ENCODE measurements around the gene SARDH. TPM values are rescaled to one million over a fixed set of nuclear protein-coding genes. Genes with fewer than 3 reads are reported as not detected.

SARDH gene
- total and polyA plus RNA-seq, 2 of the 13 experiments (the other 11 are each of a cell fraction or from before 2014, with no cell fraction given) = 11.6 to 34.9 TPM

- TF ChIP-seq SNAPC5 (CRISPR knock-in tag; IDR thresholded peaks at IDR 0.05; ENCODE audit: borderline replicate concordance) = no peak
- TF ChIP-seq ZFAT (CRISPR knock-in tag; conservative IDR thresholded peaks at IDR 0.05) = no peak
- peak; percentile 80; the same call in 1 of the 2 replicates for TF ChIP-seq PRDM10 (CRISPR knock-in tag; IDR thresholded peaks at IDR 0.05; ENCODE audit: low read depth)
- no peak for TF ChIP-seq PHF20 (CRISPR knock-in tag; IDR thresholded peaks at IDR 0.05)
- TF ChIP-seq HNRNPK (IDR thresholded peaks at IDR 0.05; ENCODE audit: low read depth, low read length, poor library complexity, severe bottlenecking) = no peak
- TF ChIP-seq ZNF12 (CRISPR knock-in tag; IDR thresholded peaks at IDR 0.05) = peak; percentile 39; the same call in 1 of the 2 replicates
- TF ChIP-seq TERF1 (CRISPR knock-in tag; IDR thresholded peaks at IDR 0.05) = no peak
- TF ChIP-seq ISL2 (CRISPR knock-in tag; IDR thresholded peaks at IDR 0.05) = 0 out of 2 replicates have a peak, but pooled peaks have one; percentile 51
- no peak for TF ChIP-seq RFX3 (CRISPR knock-in tag; IDR thresholded peaks at IDR 0.05)
- no peak for TF ChIP-seq ZNF512 (CRISPR knock-in tag; IDR thresholded peaks at IDR 0.05)
- TF ChIP-seq TCF7L2 (IDR thresholded peaks at IDR 0.05; ENCODE audit: low read depth, low read length) = no peak
- peak; percentile 82 for TF ChIP-seq FOXA3 (CRISPR knock-in tag; IDR thresholded peaks at IDR 0.05)
- peak; percentile 53; the same call in 1 of the 2 replicates for TF ChIP-seq ZBTB37 (CRISPR knock-in tag; IDR thresholded peaks at IDR 0.05)
- no peak for TF ChIP-seq ZSCAN5A (CRISPR knock-in tag; IDR thresholded peaks at IDR 0.05; ENCODE audit: borderline replicate concordance)
- no peak for TF ChIP-seq ZNF558 (CRISPR knock-in tag; IDR thresholded peaks at IDR 0.05; ENCODE audit: borderline replicate concordance)
- TF ChIP-seq NR1H2 (CRISPR knock-in tag; IDR thresholded peaks at IDR 0.05; ENCODE audit: borderline replicate concordance, low read depth) = peak; percentile 18; the same call in 1 of the 2 replicates
- TF ChIP-seq NFATC3 (CRISPR knock-in tag; IDR thresholded peaks at IDR 0.05) = no peak
- TF ChIP-seq FOSL1 (CRISPR knock-in tag; IDR thresholded peaks at IDR 0.05; ENCODE audit: borderline replicate concordance) = peak; percentile 100
- no peak for TF ChIP-seq MATR3 (CRISPR knock-in tag; IDR thresholded peaks at IDR 0.05)
Measured at GRCh38 chr9:133714606-133715294, 23.4 kb downstream of the SARDH start (continued).
